Type B pancreatic cell (in vitro differentiated cells): ENCODE data around the gene GET4. TPM values are rescaled to one million over a fixed set of nuclear protein-coding genes. Genes with fewer than 3 reads are reported as not detected.

Experiments used
- DNase-seq: peaks from one replicate; pipeline ENCODE4 v3.0.0; 2021; ENCODE audit warnings: mixed read lengths; ENCODE audit not compliant: unreplicated experiment; ENCODE audit errors: extremely low spot score
- H3K27ac Mint-ChIP-seq: 2 replicates; pipeline ENCODE4 v1.8.0; 2021; ENCODE audit warnings: mild to moderate bottlenecking, mixed read lengths
- H3K27me3 Mint-ChIP-seq: 2 replicates; pipeline ENCODE4 v1.8.0; 2021; ENCODE audit warnings: mixed read lengths
- H3K36me3 Mint-ChIP-seq: 2 replicates; pipeline ENCODE4 v1.8.0; 2021; ENCODE audit warnings: mixed read lengths
- H3K4me1 Mint-ChIP-seq: one replicate; pipeline ENCODE4 v1.8.0; 2021; ENCODE audit warnings: mixed read lengths; ENCODE audit not compliant: unreplicated experiment
- H3K4me3 Mint-ChIP-seq: 2 replicates; pipeline ENCODE4 v1.8.0; 2021; ENCODE audit warnings: mild to moderate bottlenecking, mixed read lengths
- H3K9me3 Mint-ChIP-seq: 2 replicates; pipeline ENCODE4 v1.8.0; 2021; ENCODE audit warnings: mixed read lengths
- total RNA-seq: library from RNA; stranded (reverse); gene quantifications from 2 replicates; pipeline ENCODE4 v1.2.1, GENCODE V29; 2021; ENCODE audit warnings: low replicate concordance
- TF ChIP-seq, protein P1 (sequence below): fragments of 200-600 bp; sonication (generic); conservative IDR thresholded peaks from 2 replicates; pipeline ENCODE4 v1.5.0; 2021; ENCODE audit warnings: antibody characterized with exemption, mild to moderate bottlenecking

The GET4 gene
- total RNA-seq, 1 donor from 2014 or later, result 46.3 TPM

DNA sequence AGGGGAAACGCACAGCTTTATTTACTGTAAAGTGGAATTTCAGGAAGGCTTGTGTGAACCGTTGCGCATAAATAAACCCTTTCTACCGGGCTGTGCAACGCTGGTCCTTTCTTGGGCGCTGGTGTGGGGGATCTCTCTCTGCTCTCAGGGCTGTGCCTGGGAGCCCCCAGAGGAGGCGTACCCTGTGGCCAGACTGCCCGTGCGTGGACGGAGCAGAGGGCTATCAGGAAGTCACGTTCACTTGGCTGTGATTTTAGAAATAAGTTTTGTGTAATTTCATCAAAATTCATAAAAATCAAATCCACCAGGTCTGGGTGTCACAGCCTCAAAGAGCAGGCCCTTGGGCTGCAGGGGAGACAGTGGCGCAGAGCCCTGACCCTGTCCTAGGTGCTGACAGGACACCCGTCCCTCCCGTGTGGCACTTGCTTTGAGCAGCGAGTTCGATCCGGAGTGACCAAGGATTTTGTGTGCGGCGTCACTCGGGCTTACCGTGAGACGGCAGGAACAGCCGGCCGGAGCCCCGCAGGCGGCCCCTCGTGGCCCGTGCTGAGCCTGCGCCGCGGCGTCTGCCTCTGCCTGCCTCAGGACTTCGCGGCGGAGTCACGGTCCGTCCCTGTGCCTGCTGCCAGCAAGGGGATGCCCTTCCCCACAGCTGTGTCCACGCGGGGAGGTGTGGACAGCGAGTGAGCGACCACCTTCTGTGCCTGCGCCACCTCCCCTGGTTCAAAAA, 20.2 kb downstream of the GET4 start:
- Mint-ChIP-seq H3K4me3 (no peak overlapping the region), H3K27me3 (no peaks in the 10 kb centered on the region), H3K36me3 (peaks cover 10% of the 10 kb centered on the region), H3K27ac (no peak overlapping the region), H3K4me1 (no peaks in the 10 kb centered on the region), H3K9me3 (no peaks in the 10 kb centered on the region)
- TF ChIP-seq, protein P1, sequence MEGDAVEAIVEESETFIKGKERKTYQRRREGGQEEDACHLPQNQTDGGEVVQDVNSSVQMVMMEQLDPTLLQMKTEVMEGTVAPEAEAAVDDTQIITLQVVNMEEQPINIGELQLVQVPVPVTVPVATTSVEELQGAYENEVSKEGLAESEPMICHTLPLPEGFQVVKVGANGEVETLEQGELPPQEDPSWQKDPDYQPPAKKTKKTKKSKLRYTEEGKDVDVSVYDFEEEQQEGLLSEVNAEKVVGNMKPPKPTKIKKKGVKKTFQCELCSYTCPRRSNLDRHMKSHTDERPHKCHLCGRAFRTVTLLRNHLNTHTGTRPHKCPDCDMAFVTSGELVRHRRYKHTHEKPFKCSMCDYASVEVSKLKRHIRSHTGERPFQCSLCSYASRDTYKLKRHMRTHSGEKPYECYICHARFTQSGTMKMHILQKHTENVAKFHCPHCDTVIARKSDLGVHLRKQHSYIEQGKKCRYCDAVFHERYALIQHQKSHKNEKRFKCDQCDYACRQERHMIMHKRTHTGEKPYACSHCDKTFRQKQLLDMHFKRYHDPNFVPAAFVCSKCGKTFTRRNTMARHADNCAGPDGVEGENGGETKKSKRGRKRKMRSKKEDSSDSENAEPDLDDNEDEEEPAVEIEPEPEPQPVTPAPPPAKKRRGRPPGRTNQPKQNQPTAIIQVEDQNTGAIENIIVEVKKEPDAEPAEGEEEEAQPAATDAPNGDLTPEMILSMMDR, result no peak
- no peak for DNase-seq

DNA sequence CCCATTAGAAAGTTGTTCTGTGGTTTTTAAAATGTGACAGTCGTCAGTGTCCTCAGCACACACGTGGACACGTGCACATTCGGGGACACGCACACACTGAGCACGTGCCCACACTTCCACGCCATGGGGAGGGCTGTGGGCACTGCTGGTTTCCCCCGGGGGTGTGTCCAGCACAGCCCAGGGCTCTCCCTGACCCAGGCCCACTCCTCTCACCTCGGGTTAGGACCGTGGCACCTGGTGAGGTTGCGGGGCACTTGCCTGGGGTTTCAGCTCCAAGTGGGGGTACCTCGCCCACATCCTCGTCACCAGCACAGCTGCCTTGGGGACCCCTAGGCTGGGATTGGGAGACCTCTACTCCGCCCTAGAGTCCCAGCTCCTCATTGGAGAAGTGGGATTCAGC, 20.7 kb downstream of the GET4 start:
- no peak overlapping the region for H3K27ac Mint-ChIP-seq
- no peaks in the 10 kb centered on the region for H3K4me1 Mint-ChIP-seq
- H3K27me3 Mint-ChIP-seq, result no peaks in the 10 kb centered on the region
- H3K9me3 Mint-ChIP-seq, result no peaks in the 10 kb centered on the region
- TF ChIP-seq, protein P1, result no peak
- no peak for DNase-seq
- peaks cover 10% of the 10 kb centered on the region for H3K36me3 Mint-ChIP-seq
- no peak overlapping the region for H3K4me3 Mint-ChIP-seq

DNA sequence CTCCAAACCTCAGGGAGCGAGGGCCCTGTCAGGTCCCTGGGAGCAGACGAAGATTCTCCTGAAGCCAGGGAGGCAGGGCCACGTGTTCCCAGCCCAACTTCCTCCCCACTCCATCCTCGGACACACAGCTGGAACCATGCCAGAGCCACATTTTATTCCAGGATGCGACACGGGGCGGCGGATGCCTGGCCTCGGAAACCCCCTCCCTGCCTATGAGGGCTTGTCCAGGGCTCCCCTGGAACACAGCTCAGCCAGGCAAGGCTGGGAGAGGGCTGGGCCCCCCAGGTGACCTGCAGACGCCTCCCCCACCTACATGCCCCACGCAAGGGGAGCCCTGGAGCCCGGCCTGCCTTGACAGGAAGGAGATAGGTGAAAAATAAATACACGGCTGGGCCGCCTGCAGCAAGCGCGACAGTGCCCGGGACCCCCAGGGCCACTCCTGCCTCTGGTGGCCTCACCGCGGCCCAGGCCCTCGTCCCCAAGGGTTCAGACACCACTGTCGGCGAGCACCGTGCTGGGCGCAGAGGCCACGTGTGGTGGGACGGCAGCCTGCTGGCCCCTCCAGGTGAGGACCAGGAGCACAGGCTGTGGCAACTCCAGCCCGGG, 21.5 kb downstream of the GET4 start:
- Mint-ChIP-seq H3K4me1 (no peaks in the 10 kb centered on the region), H3K9me3 (no peaks in the 10 kb centered on the region), H3K27me3 (peaks cover 6% of the 10 kb centered on the region), H3K27ac (no peak overlapping the region), H3K36me3 (peaks cover 5% of the 10 kb centered on the region), H3K4me3 (no peak overlapping the region)
- TF ChIP-seq, protein P1, result no peak
- no peak for DNase-seq

GRCh38 chr7:898460-898854, 22.1 kb downstream of the GET4 start:
- TF ChIP-seq, protein P1, result no peak
- Mint-ChIP-seq H3K27ac (no peak overlapping the region), H3K9me3 (no peaks in the 10 kb centered on the region), H3K36me3 (peaks cover 5% of the 10 kb centered on the region), H3K4me3 (no peak overlapping the region), H3K27me3 (peaks cover 9% of the 10 kb centered on the region), H3K4me1 (no peaks in the 10 kb centered on the region)
- no peak for DNase-seq

GRCh38 chr7:898855-899681, 22.7 kb downstream of the GET4 start:
- Mint-ChIP-seq H3K36me3 (peaks cover 5% of the 10 kb centered on the region), H3K4me3 (no peak overlapping the region), H3K9me3 (no peaks in the 10 kb centered on the region), H3K27ac (no peak overlapping the region), H3K27me3 (peaks cover 9% of the 10 kb centered on the region), H3K4me1 (no peaks in the 10 kb centered on the region)
- TF ChIP-seq, protein P1, result no peak
- no peak for DNase-seq
